Endodermal cell (in vitro differentiated cells): Measurements from ENCODE around the gene DGKH. TPM values are rescaled to one million over a fixed set of nuclear protein-coding genes. Genes with fewer than 3 reads are reported as not detected.

ENCODE experiments used
- DNase-seq: peaks from one replicate; pipeline ENCODE4 v3.0.0-alpha.2; 2017
- H3K27ac ChIP-seq: 2 replicates; pipeline ENCODE4 v1.5.1; 2013; ENCODE audit warnings: mild to moderate bottlenecking, low read depth, low read length, moderate library complexity
- H3K27me3 ChIP-seq: 2 replicates; pipeline ENCODE4 v1.6.1; 2013; ENCODE audit warnings: mild to moderate bottlenecking, low read length, moderate library complexity; ENCODE audit not compliant: insufficient read depth, control insufficient read depth, poor library complexity, severe bottlenecking
- H3K36me3 ChIP-seq: 2 replicates; pipeline ENCODE4 v1.7.0; 2013; ENCODE audit warnings: mild to moderate bottlenecking, low read length, moderate library complexity; ENCODE audit not compliant: control insufficient read depth, insufficient read depth
- H3K4me1 ChIP-seq: one replicate; pipeline ENCODE4 v1.7.0; 2013; ENCODE audit warnings: low read length; ENCODE audit not compliant: control insufficient read depth, insufficient read depth
- H3K4me3 ChIP-seq: 2 replicates; pipeline ENCODE4 v1.5.1; 2013; ENCODE audit warnings: mild to moderate bottlenecking, low read length, moderate library complexity
- H3K9ac ChIP-seq: 2 replicates; pipeline ENCODE4 v1.6.1; 2013; ENCODE audit warnings: mild to moderate bottlenecking, low read length, moderate library complexity; ENCODE audit not compliant: poor library complexity, severe bottlenecking; ENCODE audit errors: extremely low read depth
- H3K9me3 ChIP-seq: 2 replicates; pipeline ENCODE4 v1.6.1; 2013; ENCODE audit warnings: mild to moderate bottlenecking, low read length, moderate library complexity; ENCODE audit not compliant: control insufficient read depth
- H3K27ac Mint-ChIP-seq: 2 replicates; pipeline ENCODE4 v1.8.0; 2020; ENCODE audit warnings: mixed read lengths
- H3K27me3 Mint-ChIP-seq: 2 replicates; pipeline ENCODE4 v1.8.0; 2021; ENCODE audit warnings: mild to moderate bottlenecking, mixed read lengths; ENCODE audit not compliant: insufficient read depth
- H3K36me3 Mint-ChIP-seq: 2 replicates; pipeline ENCODE4 v1.8.0; 2020; ENCODE audit warnings: low read depth, mixed read lengths
- H3K4me1 Mint-ChIP-seq: 2 replicates; pipeline ENCODE4 v1.8.0; 2020; ENCODE audit warnings: mixed read lengths
- H3K4me3 Mint-ChIP-seq: 2 replicates; pipeline ENCODE4 v1.8.0; 2020; ENCODE audit warnings: mild to moderate bottlenecking, moderate library complexity, mixed read lengths
- H3K9me3 Mint-ChIP-seq: 2 replicates; pipeline ENCODE4 v1.8.0; 2020; ENCODE audit warnings: mild to moderate bottlenecking, mixed read lengths
- WGBS, 2 experiments: methylation state at CpG; one replicate each; pipeline versions ENCODE4 v1.1.5 to v1.1.7; 2013; ENCODE audit warnings: missing lambda C conversion rate in 2 of 2, mixed read lengths in 1 of 2; ENCODE audit not compliant: insufficient coverage in 1 of 2, insufficient read length in 1 of 2; 5-methylcytosine and 5-hydroxymethylcytosine counted together
- total RNA-seq, 2 donors: library from RNA; stranded (reverse); fragmentation: NEBNext Ultra II Directional in 1 of 2; extraction: Animal tissue kit (Norgen Biotek cat#: 25700) in 1 of 2; gene quantifications; 2 replicates in 1 of 2; 3 replicates in 1 of 2; pipeline ENCODE4 v1.2.1, GENCODE V29; 2021
- TF ChIP-seq, protein P1 (sequence below): fragments of 200-600 bp; sonication (generic); conservative IDR thresholded peaks from 2 replicates; pipeline ENCODE4 v1.5.0; 2021; ENCODE audit warnings: antibody characterized with exemption, mild to moderate bottlenecking

Gene DGKH
- total RNA-seq, 2 donors from 2014 or later, result 7.1 to 11.5 TPM

DNA sequence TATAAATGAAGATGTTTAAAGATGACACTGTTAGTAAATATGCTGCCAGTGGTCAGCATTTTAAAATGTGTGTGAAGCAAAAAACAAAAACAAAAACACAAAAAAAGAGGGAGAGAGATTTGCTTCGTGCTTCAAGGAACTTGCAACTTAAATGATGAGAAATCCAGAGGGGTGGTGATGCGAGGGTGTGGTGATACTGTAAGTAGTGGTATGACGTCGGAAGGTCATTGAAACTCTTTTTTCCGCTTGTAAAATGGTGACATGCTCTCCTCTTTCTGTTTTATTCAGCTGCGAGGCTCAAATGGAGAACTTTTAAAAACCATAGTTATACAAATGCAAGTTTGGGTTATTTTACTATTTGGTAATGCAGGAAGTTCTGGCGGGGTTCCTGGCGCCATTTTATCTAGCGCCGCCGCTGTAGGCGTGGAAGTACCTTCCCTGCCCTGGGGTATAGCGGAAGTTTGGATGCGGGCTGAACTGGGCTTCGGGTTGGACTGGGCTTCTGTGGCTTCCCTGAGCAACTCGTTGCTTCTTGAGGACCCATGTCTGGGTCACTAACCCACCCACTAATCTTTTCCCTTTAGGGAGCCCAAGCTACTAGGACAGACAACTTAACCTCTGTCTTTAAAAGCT lies 34.8 kb downstream of the DGKH start:
- no peaks in the 10 kb centered on the region for H3K36me3 ChIP-seq
- Mint-ChIP-seq H3K4me3 (no peak overlapping the region), H3K9me3 (peaks cover 16% of the 10 kb centered on the region), H3K36me3 (peaks cover 16% of the 10 kb centered on the region), H3K27ac (no peak overlapping the region), H3K4me1 (no peaks in the 10 kb centered on the region), H3K27me3 (no peaks in the 10 kb centered on the region)
- no peak for DNase-seq
- no peaks in the 10 kb centered on the region for H3K27me3 ChIP-seq
- H3K9me3 ChIP-seq, result peaks cover 12% of the 10 kb centered on the region
- TF ChIP-seq, protein P1, sequence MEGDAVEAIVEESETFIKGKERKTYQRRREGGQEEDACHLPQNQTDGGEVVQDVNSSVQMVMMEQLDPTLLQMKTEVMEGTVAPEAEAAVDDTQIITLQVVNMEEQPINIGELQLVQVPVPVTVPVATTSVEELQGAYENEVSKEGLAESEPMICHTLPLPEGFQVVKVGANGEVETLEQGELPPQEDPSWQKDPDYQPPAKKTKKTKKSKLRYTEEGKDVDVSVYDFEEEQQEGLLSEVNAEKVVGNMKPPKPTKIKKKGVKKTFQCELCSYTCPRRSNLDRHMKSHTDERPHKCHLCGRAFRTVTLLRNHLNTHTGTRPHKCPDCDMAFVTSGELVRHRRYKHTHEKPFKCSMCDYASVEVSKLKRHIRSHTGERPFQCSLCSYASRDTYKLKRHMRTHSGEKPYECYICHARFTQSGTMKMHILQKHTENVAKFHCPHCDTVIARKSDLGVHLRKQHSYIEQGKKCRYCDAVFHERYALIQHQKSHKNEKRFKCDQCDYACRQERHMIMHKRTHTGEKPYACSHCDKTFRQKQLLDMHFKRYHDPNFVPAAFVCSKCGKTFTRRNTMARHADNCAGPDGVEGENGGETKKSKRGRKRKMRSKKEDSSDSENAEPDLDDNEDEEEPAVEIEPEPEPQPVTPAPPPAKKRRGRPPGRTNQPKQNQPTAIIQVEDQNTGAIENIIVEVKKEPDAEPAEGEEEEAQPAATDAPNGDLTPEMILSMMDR, result no peak
- no peak overlapping the region for H3K9ac ChIP-seq
- WGBS, 2 experiments, result 92 to 93% methylated on average over 11 to 16 of the region's 16 CpGs
- no peak overlapping the region for H3K4me3 ChIP-seq
- no peak overlapping the region for H3K27ac ChIP-seq
- H3K4me1 ChIP-seq, result no peaks in the 10 kb centered on the region

- Histone ChIP-seq H3K4me1 (no peaks in the 10 kb centered on the region), H3K36me3 (no peaks in the 10 kb centered on the region), H3K9me3 (peaks cover 12% of the 10 kb centered on the region), H3K27me3 (no peaks in the 10 kb centered on the region), H3K4me3 (no peak overlapping the region), H3K9ac (no peak overlapping the region), H3K27ac (no peak overlapping the region)
- no peak for DNase-seq
- Mint-ChIP-seq H3K36me3 (peaks cover 16% of the 10 kb centered on the region), H3K4me1 (no peaks in the 10 kb centered on the region), H3K4me3 (no peak overlapping the region), H3K27ac (no peak overlapping the region), H3K9me3 (peaks cover 16% of the 10 kb centered on the region), H3K27me3 (no peaks in the 10 kb centered on the region)
- WGBS, 2 experiments, result no CpG with 5 or more reads among the region's 1 CpG
- TF ChIP-seq, protein P1, result no peak
Measured at GRCh38 chr13:42084722-42085121, 36.3 kb downstream of the DGKH start.

- Histone ChIP-seq H3K27ac (no peak overlapping the region), H3K9me3 (peaks cover 6% of the 10 kb centered on the region), H3K4me1 (no peaks in the 10 kb centered on the region), H3K9ac (no peak overlapping the region), H3K4me3 (no peak overlapping the region), H3K27me3 (no peaks in the 10 kb centered on the region), H3K36me3 (no peaks in the 10 kb centered on the region)
- H3K9me3 Mint-ChIP-seq, result peaks cover 14% of the 10 kb centered on the region
- H3K27me3 Mint-ChIP-seq, result no peaks in the 10 kb centered on the region
- H3K4me1 Mint-ChIP-seq, result no peaks in the 10 kb centered on the region
- H3K27ac Mint-ChIP-seq, result no peak overlapping the region
- H3K36me3 Mint-ChIP-seq, result peaks cover 14% of the 10 kb centered on the region
- TF ChIP-seq, protein P1, result no peak
- 100% methylated on average over 1 of the region's 1 CpG; no CpG with 5 or more reads in 1 of the 2 experiments for WGBS, 2 experiments
- no peak overlapping the region for H3K4me3 Mint-ChIP-seq
- DNase-seq, result no peak
Measured at GRCh38 chr13:42086582-42086981, 38.1 kb downstream of the DGKH start.
